Activated B cell treated with CpG ODN at 0.5 μM for 24 hours (primary cell): ENCODE results near the gene POLK. TPM values are rescaled to one million over a fixed set of nuclear protein-coding genes. Genes with fewer than 3 reads are reported as not detected.
"Not testable (repeated sequence)": the region's sequence is repeated elsewhere in the genome, so short reads cannot be mapped to it uniquely, and the experiment has no call there.

ENCODE experiments used
- ATAC-seq: fragments of 200-7000 bp; cut with Tn5 transposase; one replicate; pipeline ENCODE4 v1.10.0; 2021; ENCODE audit warnings: low read depth, mild to moderate bottlenecking, moderate library complexity
- CTCF ChIA-PET: fragments of 350-600 bp; sonication (Branson Sonifier 250); formaldehyde crosslinking; loops from one replicate; lab custom pipeline; 2021; ENCODE audit warnings: antibody characterized with exemption; lab: Charles Lee
- POLR2A ChIA-PET: fragments of 350-600 bp; sonication (Branson Sonifier 250); formaldehyde crosslinking; loops from one replicate; lab custom pipeline; 2021; ENCODE audit warnings: antibody characterized with exemption; lab: Charles Lee
- DNase-seq: peaks from one replicate; pipeline ENCODE4 v3.0.0; 2022
- H3K27ac Mint-ChIP-seq: one replicate; pipeline ENCODE4 v1.8.0; 2020; ENCODE audit warnings: mixed read lengths
- H3K27me3 Mint-ChIP-seq: one replicate; pipeline ENCODE4 v1.8.0; 2021; ENCODE audit warnings: mixed read lengths
- H3K36me3 Mint-ChIP-seq: one replicate; pipeline ENCODE4 v1.8.0; 2021; ENCODE audit warnings: low read depth, mixed read lengths
- H3K4me1 Mint-ChIP-seq: one replicate; pipeline ENCODE4 v1.8.0; 2021; ENCODE audit warnings: mixed read lengths
- H3K4me3 Mint-ChIP-seq: one replicate; pipeline ENCODE4 v1.8.0; 2020; ENCODE audit warnings: mild to moderate bottlenecking, mixed read lengths
- H3K9me3 Mint-ChIP-seq: one replicate; pipeline ENCODE4 v1.8.0; 2020; ENCODE audit warnings: mixed read lengths
- intact Hi-C: fragments of 100-400 bp; cut with micrococcal nuclease; formaldehyde crosslinking; loops from one replicate; pipeline ENCODE4 v1.15.1; 2024
- total RNA-seq: library from RNA; stranded (reverse); gene quantifications from 2 replicates; pipeline ENCODE4 v1.2.3, GENCODE V29; 2022
- TF ChIP-seq, protein P1 (sequence below): fragments of 200-600 bp; IDR thresholded peaks from one replicate; pipeline ENCODE4 v1.8.0; 2022; ENCODE audit warnings: antibody characterized with exemption, mild to moderate bottlenecking

POLK gene
- total RNA-seq, 1 donor from 2014 or later: 34.0 TPM

DNA sequence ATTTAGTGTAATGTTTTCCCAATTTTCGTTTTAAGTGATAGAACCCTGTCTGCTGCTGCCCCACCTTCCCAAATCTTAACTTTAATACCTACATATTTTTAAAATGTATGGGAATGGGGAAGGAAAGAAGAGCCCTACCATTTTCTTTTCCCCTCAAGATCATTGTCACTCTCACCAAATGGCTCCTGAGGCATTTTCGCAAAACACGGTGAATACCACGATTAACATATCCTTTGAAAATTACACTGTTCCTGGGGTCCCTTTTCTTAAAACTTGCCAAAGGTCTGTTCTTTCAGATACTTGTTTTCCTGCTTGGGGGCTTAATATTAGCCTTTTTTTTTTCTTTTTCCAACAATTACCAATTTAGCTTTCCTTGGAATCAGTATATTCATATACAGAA, 36.3 kb upstream of the POLK start:
- Mint-ChIP-seq H3K4me3 (no peak overlapping the region), H3K4me1 (peaks cover 4% of the 10 kb centered on the region), H3K27me3 (no peaks in the 10 kb centered on the region), H3K27ac (no peak overlapping the region), H3K36me3 (peaks cover 39% of the 10 kb centered on the region), H3K9me3 (peaks cover 15% of the 10 kb centered on the region)
- TF ChIP-seq, protein P1, sequence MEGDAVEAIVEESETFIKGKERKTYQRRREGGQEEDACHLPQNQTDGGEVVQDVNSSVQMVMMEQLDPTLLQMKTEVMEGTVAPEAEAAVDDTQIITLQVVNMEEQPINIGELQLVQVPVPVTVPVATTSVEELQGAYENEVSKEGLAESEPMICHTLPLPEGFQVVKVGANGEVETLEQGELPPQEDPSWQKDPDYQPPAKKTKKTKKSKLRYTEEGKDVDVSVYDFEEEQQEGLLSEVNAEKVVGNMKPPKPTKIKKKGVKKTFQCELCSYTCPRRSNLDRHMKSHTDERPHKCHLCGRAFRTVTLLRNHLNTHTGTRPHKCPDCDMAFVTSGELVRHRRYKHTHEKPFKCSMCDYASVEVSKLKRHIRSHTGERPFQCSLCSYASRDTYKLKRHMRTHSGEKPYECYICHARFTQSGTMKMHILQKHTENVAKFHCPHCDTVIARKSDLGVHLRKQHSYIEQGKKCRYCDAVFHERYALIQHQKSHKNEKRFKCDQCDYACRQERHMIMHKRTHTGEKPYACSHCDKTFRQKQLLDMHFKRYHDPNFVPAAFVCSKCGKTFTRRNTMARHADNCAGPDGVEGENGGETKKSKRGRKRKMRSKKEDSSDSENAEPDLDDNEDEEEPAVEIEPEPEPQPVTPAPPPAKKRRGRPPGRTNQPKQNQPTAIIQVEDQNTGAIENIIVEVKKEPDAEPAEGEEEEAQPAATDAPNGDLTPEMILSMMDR: no peak
- ATAC-seq: no peak
- POLR2A ChIA-PET: no interaction called here
- CTCF ChIA-PET: no interaction called here
- no peak for DNase-seq
- intact Hi-C loops: no loop called here

DNA sequence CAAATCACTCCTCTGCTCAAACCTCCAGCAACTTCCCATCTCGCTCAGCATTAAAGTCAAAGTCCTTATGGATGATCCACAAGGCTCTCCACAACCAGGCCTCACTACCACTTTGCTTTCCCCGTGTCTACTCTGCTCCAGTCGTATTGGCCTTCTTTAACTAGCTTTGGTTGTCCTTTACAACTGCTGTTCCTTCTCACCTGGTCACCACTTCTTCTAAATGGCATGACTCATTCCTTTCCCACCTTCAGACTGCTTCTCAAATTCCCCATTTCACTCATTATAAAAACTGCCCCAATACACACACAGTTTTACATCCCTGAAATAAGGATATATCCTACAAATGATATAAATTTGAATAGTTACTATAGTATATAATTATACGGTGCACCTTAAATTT, 30.7 kb upstream of the POLK start:
- intact Hi-C loops: no loop called here
- H3K27me3 Mint-ChIP-seq: no peaks in the 10 kb centered on the region
- ATAC-seq: no peak
- H3K9me3 Mint-ChIP-seq: peaks cover 7% of the 10 kb centered on the region
- CTCF ChIA-PET: no interaction called here
- TF ChIP-seq, protein P1: no peak
- H3K4me3 Mint-ChIP-seq: no peak overlapping the region
- no peak for DNase-seq
- POLR2A ChIA-PET: no interaction called here
- peaks cover 14% of the 10 kb centered on the region for H3K4me1 Mint-ChIP-seq
- peaks cover 50% of the 10 kb centered on the region for H3K36me3 Mint-ChIP-seq
- H3K27ac Mint-ChIP-seq: no peak overlapping the region

DNA sequence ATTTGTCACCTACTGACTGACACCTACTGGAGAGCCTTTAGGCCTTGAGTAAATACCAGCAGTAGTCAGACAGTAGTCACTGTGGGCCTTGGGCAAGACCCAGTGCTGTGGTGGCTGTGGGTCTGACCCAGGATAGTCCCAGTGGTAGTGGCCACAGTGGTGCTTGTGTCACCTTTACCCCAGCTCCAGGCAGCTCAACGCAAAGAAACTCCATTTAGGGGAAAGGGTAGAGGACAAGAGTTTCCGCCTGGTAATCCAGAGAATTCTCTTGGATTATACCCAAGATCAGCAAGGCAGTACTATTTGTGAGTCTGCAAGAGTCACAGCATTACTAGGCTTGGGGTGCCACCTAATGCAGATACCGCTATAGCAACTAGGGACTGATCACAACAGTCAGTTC, 29.2 kb upstream of the POLK start:
- no peak for DNase-seq

DNA sequence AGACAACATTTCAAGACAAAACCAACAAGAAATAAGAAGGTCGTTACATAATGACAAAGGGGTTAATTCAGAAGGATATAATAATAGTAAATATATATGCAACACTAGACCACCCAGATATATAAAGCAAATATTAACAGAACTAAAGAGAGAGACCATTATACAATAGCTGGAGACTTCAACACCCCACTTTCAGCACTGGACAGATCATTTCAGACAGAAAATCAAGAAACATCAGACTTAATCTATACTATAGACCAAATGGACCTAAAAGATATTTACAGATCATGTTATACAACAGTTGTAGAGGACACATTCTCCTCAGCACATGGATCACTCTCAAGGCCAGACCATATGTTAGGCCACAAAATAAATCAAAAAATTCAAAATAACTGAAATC, 27.1 kb upstream of the POLK start:
- no peak overlapping the region for H3K4me3 Mint-ChIP-seq
- peaks cover 10% of the 10 kb centered on the region for H3K4me1 Mint-ChIP-seq
- intact Hi-C loops: no loop called here
- no peaks in the 10 kb centered on the region for H3K27me3 Mint-ChIP-seq
- no peak overlapping the region for H3K27ac Mint-ChIP-seq
- peaks cover 26% of the 10 kb centered on the region for H3K9me3 Mint-ChIP-seq
- ATAC-seq (no peak), DNase-seq (no peak)
- H3K36me3 Mint-ChIP-seq: peaks cover 71% of the 10 kb centered on the region
- TF ChIP-seq, protein P1: no peak
- ChIA-PET POLR2A (no interaction called here), CTCF (no interaction called here)

More for the DNA sequence above, 29.2 kb upstream of the POLK start:
- intact Hi-C loops: no loop called here
- Mint-ChIP-seq H3K9me3 (peaks cover 20% of the 10 kb centered on the region), H3K4me3 (no peak overlapping the region), H3K36me3 (peaks cover 63% of the 10 kb centered on the region), H3K27ac (no peak overlapping the region), H3K4me1 (peaks cover 13% of the 10 kb centered on the region), H3K27me3 (no peaks in the 10 kb centered on the region)
- no peak for ATAC-seq
- CTCF ChIA-PET: no interaction called here
- TF ChIP-seq, protein P1: no peak
- POLR2A ChIA-PET: no interaction called here

DNA sequence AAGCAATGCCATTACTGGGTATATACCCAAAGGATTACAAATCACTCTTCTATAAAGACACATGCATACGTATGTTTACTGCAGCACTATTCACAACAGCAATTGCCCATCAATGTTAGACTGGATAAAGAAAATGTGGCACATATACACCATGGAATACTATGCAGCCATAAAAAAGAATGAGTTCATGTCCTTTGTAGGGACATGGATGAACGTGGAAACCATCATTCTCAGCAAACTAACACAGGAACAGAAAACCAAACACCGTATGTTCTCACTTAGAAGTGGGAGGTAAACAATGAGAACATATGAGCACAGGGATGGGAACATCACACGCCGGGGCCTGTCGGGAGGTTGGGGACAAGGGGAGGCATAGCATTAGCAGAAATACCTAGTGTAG, 21.8 kb upstream of the POLK start:
- ATAC-seq, intact Hi-C loops, CTCF ChIA-PET, H3K27ac Mint-ChIP-seq, POLR2A ChIA-PET, H3K27me3 Mint-ChIP-seq, H3K4me3 Mint-ChIP-seq, H3K4me1 Mint-ChIP-seq, DNase-seq: not testable (repeated sequence)
- Mint-ChIP-seq H3K36me3 (peaks cover 82% of the 10 kb centered on the region), H3K9me3 (peaks cover 27% of the 10 kb centered on the region)

DNA sequence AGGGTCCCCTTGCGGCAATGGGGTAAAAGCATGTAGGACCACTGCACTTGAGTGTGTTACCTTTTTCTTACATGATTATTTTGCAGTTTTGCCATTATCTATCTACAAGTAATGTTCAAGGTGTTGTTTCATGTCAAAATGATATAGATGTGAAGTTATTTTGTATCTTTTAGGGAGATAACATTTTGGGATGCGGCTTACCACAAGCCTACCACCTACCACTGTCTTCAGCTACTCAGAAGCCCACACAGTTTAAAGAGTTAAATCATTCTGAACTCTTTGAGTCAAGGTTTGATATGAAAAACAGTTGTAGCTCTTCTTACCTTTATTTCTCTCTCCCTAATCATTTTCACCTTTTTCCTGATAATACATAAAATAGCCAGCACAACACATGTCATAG, 20.1 kb upstream of the POLK start:
- H3K4me3 Mint-ChIP-seq: no peak overlapping the region
- H3K27ac Mint-ChIP-seq: no peak overlapping the region
- ATAC-seq: no peak
- H3K9me3 Mint-ChIP-seq: peaks cover 17% of the 10 kb centered on the region
- POLR2A ChIA-PET: no interaction called here
- CTCF ChIA-PET: no interaction called here
- H3K27me3 Mint-ChIP-seq: no peaks in the 10 kb centered on the region
- H3K4me1 Mint-ChIP-seq: peaks cover 2% of the 10 kb centered on the region
- TF ChIP-seq, protein P1: no peak
- no peak for DNase-seq
- H3K36me3 Mint-ChIP-seq: peaks cover 76% of the 10 kb centered on the region
- intact Hi-C loops: no loop called here
